Neural progenitor cell (in vitro differentiated cells): ENCODE data around the gene VARS2.

ENCODE experiments used
- CTCF ChIP-seq: fragments of 200-600 bp; sonication (generic); IDR thresholded peaks from 2 replicates; pipeline ENCODE4 v1.5.1; 2017; ENCODE audit warnings: antibody characterized with exemption, mild to moderate bottlenecking
- EZH2 ChIP-seq: fragments of 200-600 bp; sonication (generic); IDR thresholded peaks from 2 replicates; pipeline ENCODE4 v1.6.1; 2017; ENCODE audit warnings: antibody characterized with exemption, mild to moderate bottlenecking, moderate library complexity

GRCh38 chr6:30870546-30870945 is 43.5 kb upstream of the VARS2 start:
- no peak for TF ChIP-seq CTCF
- TF ChIP-seq EZH2: no peak
